ENCODE data around the gene THSD7B.

GRCh38 chr2:136796339-136796738, 31.0 kb downstream of the THSD7B start:
- TF ChIP-seq EZH2 (IDR thresholded peaks at IDR 0.05): no peak
- TF ChIP-seq CTCF (IDR thresholded peaks at IDR 0.05): peak; percentile 53
- TF ChIP-seq EZH2phosphoT487 (IDR thresholded peaks at IDR 0.05): no peak

All from neural progenitor cell (in vitro differentiated cells).